Colonic mucosa (tissue), 4 donors: ENCODE measurements around the gene FHL1. TPM values are rescaled to one million over a fixed set of nuclear protein-coding genes. Genes with fewer than 3 reads are reported as not detected.

Experiments used
- DNase-seq: peaks from one replicate; pipeline ENCODE4 v3.0.0-alpha.2; 2020
- H3K27ac ChIP-seq: fragments of 200-600 bp; one replicate; pipeline ENCODE4 v1.8.0; 2021
- H3K27me3 ChIP-seq: fragments of 200-600 bp; one replicate; pipeline ENCODE4 v1.8.0; 2021
- H3K36me3 ChIP-seq: fragments of 200-600 bp; one replicate; pipeline ENCODE4 v1.8.0; 2021
- H3K4me1 ChIP-seq: fragments of 200-600 bp; one replicate; pipeline ENCODE4 v1.8.0; 2021; ENCODE audit warnings: mild to moderate bottlenecking
- H3K4me3 ChIP-seq: fragments of 200-600 bp; one replicate; pipeline ENCODE4 v1.8.0; 2021
- H3K9ac ChIP-seq, 2 donors: one replicate each; pipeline ENCODE4 v1.7.0; 2013; ENCODE audit warnings: control low read depth in 2 of 2, low read depth in 2 of 2, low read length in 2 of 2
- H3K9me3 ChIP-seq: fragments of 200-600 bp; one replicate; pipeline ENCODE4 v1.8.0; 2021
- CTCF ChIP-seq: fragments of 200-600 bp; IDR thresholded peaks from one replicate; pipeline ENCODE4 v1.8.0; 2022; ENCODE audit warnings: antibody characterized with exemption, mild to moderate bottlenecking
- intact Hi-C: fragments of 100-400 bp; cut with DNase I; formaldehyde crosslinking; loops from one replicate; pipeline ENCODE4 v1.14.1; 2022
- total RNA-seq, 2 donors: library from RNA; stranded (reverse); fragmentation: NEBNext Ultra II Directional in 1 of 2; extraction: Animal tissue kit (Norgen Biotek cat#: 25700) in 1 of 2; gene quantifications; one replicate each; pipeline ENCODE4 v1.2.1, GENCODE V29; 2021
- donor health status: healthy.
- donor health status: DM: no; HTN: no; CAD: no.
- donor health status: DM: no; HTN: no; CAD: no.

FHL1 gene
- total RNA-seq, 2 donors from 2014 or later: 20.0 to 176 TPM

DNA sequence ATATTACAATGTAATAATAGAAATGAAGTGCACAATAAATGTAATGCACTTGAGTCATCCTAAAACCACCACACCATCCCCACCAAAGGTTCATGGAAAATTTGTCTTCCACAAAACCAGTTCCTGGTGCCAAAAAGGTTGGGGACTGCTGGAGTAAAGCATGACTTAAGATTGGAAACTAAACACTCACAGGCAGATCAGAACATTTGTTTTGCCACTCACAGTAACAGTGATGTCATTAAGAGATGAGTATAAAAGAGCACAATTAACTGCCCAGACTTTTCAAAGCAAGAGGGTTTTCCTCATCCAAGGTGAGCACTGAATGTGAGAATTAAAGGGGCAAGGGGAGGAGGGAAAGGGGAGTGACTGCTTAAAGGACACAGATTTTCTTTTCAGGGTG lies 68.2 kb downstream of the FHL1 start:
- H3K4me3 ChIP-seq: no peak overlapping the region
- H3K36me3 ChIP-seq: no peaks in the 10 kb centered on the region
- TF ChIP-seq CTCF: no peak
- H3K27me3 ChIP-seq: no peaks in the 10 kb centered on the region
- H3K9ac ChIP-seq: no peak overlapping the region
- no peak for DNase-seq
- intact Hi-C loops: no loop called here
- H3K9me3 ChIP-seq: no peaks in the 10 kb centered on the region
- no peaks in the 10 kb centered on the region for H3K4me1 ChIP-seq
- H3K27ac ChIP-seq: no peak overlapping the region

- Histone ChIP-seq H3K9ac (no peak overlapping the region), H3K4me3 (no peak overlapping the region), H3K9me3 (no peaks in the 10 kb centered on the region), H3K27me3 (no peaks in the 10 kb centered on the region), H3K4me1 (no peaks in the 10 kb centered on the region), H3K36me3 (no peaks in the 10 kb centered on the region), H3K27ac (no peak overlapping the region)
- intact Hi-C loops: no loop called here
- DNase-seq: no peak
- TF ChIP-seq CTCF: no peak
Observed at GRCh38 chrX:136219893-136220292, 72.6 kb downstream of the FHL1 start.

DNA sequence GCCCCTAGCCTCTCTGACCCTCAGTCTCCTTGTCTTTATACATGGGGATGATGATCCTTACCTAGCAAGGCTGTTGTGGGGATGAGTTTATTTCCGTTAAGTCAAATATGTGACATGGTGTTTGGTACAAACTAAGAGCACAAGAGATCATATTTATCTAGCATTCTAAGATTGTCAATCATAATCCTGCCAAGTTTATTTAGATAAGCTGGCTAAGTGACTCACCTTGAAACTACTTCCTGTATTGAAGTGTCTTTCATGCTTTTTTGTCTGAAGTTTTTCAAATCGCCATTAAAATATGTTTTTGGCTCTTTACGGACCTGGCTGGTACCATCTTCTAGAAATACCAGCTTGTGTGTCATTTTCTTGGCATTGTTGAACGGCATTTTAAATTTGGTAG lies 73.2 kb downstream of the FHL1 start:
- Histone ChIP-seq H3K4me1 (no peaks in the 10 kb centered on the region), H3K9me3 (no peaks in the 10 kb centered on the region), H3K27me3 (no peaks in the 10 kb centered on the region), H3K36me3 (no peaks in the 10 kb centered on the region), H3K9ac (no peak overlapping the region), H3K4me3 (no peak overlapping the region), H3K27ac (no peak overlapping the region)
- no peak for TF ChIP-seq CTCF
- no peak for DNase-seq
- intact Hi-C loops: no loop called here

DNA sequence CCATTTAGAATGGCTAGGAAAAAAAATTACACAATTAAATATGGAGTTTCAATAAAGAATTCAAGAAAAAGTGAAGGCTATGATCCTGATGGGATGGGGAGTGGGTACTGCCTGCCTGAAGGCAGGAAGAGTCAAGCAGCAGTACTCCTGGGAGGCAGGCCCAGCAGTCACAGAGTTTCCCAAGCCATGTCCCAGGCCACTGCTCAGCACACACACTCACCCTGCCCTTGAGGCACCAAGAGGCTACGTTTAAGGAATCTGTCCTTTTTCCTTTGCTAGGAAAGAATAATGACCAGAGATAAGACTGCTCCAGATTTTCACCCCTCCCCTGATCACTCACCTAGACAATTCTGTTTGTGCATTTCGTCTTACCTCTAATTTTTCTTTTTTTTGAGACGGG lies 73.6 kb downstream of the FHL1 start:
- DNase-seq: no peak
- intact Hi-C loops: no loop called here
- Histone ChIP-seq H3K27ac (no peak overlapping the region), H3K9me3 (no peaks in the 10 kb centered on the region), H3K27me3 (no peaks in the 10 kb centered on the region), H3K4me3 (no peak overlapping the region), H3K36me3 (no peaks in the 10 kb centered on the region), H3K9ac (no peak overlapping the region), H3K4me1 (no peaks in the 10 kb centered on the region)
- TF ChIP-seq CTCF: no peak

DNA sequence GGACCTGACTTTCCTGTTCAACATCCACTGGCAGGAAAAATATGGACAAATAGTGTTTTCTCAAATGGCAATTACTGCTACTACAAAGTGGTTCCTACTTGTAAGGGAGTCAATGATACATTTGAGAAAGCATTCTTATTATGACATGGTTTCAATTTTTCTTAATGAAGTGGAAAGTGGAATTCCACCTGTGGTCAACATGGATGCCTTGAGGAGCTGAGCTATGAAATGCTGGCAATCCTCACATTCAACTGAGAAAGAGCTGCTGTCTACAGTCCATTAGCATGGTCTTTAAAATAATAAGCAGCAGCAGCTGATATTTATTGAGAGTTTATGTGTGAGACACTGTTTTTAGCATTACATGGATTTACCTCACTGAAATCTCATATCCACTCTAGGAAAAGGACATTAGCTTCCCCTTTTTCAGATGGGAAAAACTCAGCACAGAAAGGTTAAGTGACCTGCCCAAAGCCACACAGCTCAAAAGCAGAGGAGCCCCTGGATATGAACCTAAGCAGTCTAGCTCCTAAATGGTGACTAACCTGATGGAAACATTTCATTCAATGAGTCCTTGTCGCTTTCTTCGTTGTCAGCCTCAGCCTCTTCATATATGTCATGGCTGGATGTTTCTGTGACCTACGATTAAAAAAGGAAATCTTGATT lies 74.6 kb downstream of the FHL1 start:
- Histone ChIP-seq H3K36me3 (no peaks in the 10 kb centered on the region), H3K9me3 (no peaks in the 10 kb centered on the region), H3K9ac (no peak overlapping the region), H3K27ac (no peak overlapping the region), H3K4me1 (no peaks in the 10 kb centered on the region), H3K4me3 (no peak overlapping the region), H3K27me3 (no peaks in the 10 kb centered on the region)
- DNase-seq: no peak
- no peak for TF ChIP-seq CTCF
- intact Hi-C loops: no loop called here
